Chondrocyte (in vitro differentiated cells): ENCODE data around the gene CYP46A1. TPM values are rescaled to one million over a fixed set of nuclear protein-coding genes. Genes with fewer than 3 reads are reported as not detected.

Source experiments
- DNase-seq: peaks from one replicate; pipeline ENCODE4 v3.0.0; 2021; ENCODE audit warnings: mixed read lengths, low spot score
- H3K27ac Mint-ChIP-seq: one replicate; pipeline ENCODE4 v1.8.0; 2021; ENCODE audit warnings: mild to moderate bottlenecking, moderate library complexity, mixed read lengths; ENCODE audit not compliant: unreplicated experiment
- H3K27me3 Mint-ChIP-seq: 2 replicates; pipeline ENCODE4 v1.8.0; 2021; ENCODE audit warnings: low read depth, mixed read lengths
- H3K36me3 Mint-ChIP-seq: 2 replicates; pipeline ENCODE4 v1.8.0; 2021; ENCODE audit warnings: low read depth, mixed read lengths
- H3K4me1 Mint-ChIP-seq: 2 replicates; pipeline ENCODE4 v1.8.0; 2021; ENCODE audit warnings: low read depth, mild to moderate bottlenecking, mixed read lengths
- H3K4me3 Mint-ChIP-seq: one replicate; pipeline ENCODE4 v1.8.0; 2021; ENCODE audit warnings: mild to moderate bottlenecking, moderate library complexity, mixed read lengths; ENCODE audit not compliant: unreplicated experiment
- H3K9me3 Mint-ChIP-seq: 2 replicates; pipeline ENCODE4 v1.8.0; 2021; ENCODE audit warnings: low read depth, mixed read lengths
- CTCF ChIP-seq: fragments of 200-600 bp; sonication (generic); IDR thresholded peaks from 2 replicates; pipeline ENCODE4 v1.5.0; 2021; ENCODE audit warnings: antibody characterized with exemption, mild to moderate bottlenecking, moderate library complexity
- total RNA-seq: library from RNA; stranded (reverse); gene quantifications from 3 replicates; pipeline ENCODE4 v1.2.1, GENCODE V29; 2021

Gene CYP46A1
- total RNA-seq, 1 donor from 2014 or later = 0.72 TPM

GRCh38 chr14:99679996-99680395, 4.1 kb upstream of the CYP46A1 start:
- peaks cover 1% of the 10 kb centered on the region for H3K27me3 Mint-ChIP-seq
- no peaks in the 10 kb centered on the region for H3K36me3 Mint-ChIP-seq
- H3K4me3 Mint-ChIP-seq = no peak overlapping the region
- peaks cover 10% of the 10 kb centered on the region for H3K4me1 Mint-ChIP-seq
- peaks cover 5% of the 10 kb centered on the region for H3K9me3 Mint-ChIP-seq
- no peak overlapping the region for H3K27ac Mint-ChIP-seq
- DNase-seq = no peak
- no peak for TF ChIP-seq CTCF

DNA sequence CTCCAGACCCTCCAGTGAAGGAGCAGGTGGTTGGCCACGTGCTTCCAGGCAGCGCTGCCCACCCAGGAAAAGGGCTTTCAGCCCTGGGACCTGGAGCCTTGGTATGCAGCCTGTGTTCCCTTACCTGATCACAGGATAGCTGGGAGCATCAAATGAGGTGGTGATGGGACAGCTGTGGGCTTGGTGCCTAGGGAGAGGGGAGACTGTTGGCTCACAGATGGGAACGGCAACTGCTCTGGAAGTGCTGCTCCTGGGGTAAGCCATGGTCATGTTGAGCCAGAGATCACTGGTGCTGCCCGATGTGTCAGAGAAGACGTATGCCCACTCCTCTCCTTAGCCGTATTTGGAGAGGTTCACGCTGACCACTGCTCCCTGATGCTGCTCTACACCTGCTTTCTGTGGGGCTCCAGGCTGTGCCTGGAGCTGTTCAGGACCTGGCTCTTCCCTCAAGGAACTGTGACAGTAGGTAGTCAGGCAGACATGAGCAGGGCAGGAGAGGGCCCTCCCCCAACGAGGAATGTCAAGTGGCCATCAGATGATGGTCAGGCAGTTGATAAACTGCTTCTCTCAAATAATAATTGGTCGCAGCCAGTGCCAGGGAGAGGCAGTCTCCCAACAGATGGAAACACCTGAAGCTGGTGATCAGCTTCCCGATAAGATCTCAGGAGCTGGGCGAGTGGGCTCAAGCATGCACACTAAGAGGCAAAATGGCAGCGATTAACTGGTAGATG, 2.8 kb upstream of the CYP46A1 start:
- Mint-ChIP-seq H3K4me1 (peaks cover 10% of the 10 kb centered on the region), H3K27me3 (peaks cover 6% of the 10 kb centered on the region), H3K36me3 (no peaks in the 10 kb centered on the region), H3K9me3 (peaks cover 5% of the 10 kb centered on the region), H3K4me3 (no peak overlapping the region), H3K27ac (no peak overlapping the region)
- DNase-seq = no peak
- no peak for TF ChIP-seq CTCF

DNA sequence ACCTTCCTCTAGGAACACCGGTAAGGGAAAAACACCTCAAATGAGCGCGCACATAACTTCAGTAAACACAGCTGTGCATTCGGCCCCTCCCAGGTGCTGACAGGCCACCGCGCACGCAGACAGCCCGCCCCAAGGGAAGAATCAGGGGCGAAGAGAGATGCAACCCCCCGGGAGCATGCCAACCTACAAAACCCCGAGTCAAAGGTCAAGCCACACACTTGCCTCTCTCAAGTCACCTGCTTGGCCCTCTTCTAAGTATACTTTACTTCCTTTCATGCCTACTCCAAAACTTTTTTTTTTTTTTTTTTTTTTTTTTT, 2.3 kb upstream of the CYP46A1 start:
- Mint-ChIP-seq H3K27me3 (peaks cover 6% of the 10 kb centered on the region), H3K36me3 (no peaks in the 10 kb centered on the region), H3K27ac (no peak overlapping the region), H3K4me1 (peaks cover 5% of the 10 kb centered on the region), H3K4me3 (no peak overlapping the region), H3K9me3 (peaks cover 5% of the 10 kb centered on the region)
- TF ChIP-seq CTCF = no peak
- no peak for DNase-seq

- no peak for DNase-seq
- peaks cover 5% of the 10 kb centered on the region for H3K9me3 Mint-ChIP-seq
- no peaks in the 10 kb centered on the region for H3K36me3 Mint-ChIP-seq
- peak; percentile 95 for TF ChIP-seq CTCF
- H3K4me3 Mint-ChIP-seq = peak overlapping the region; percentile 84
- peaks cover 5% of the 10 kb centered on the region for H3K4me1 Mint-ChIP-seq
- peak overlapping the region; percentile 92 for H3K27ac Mint-ChIP-seq
- H3K27me3 Mint-ChIP-seq = peaks cover 6% of the 10 kb centered on the region
Measured at GRCh38 chr14:99682809-99683618, 1.1 kb upstream of the CYP46A1 start.

- Mint-ChIP-seq H3K4me1 (peaks cover 5% of the 10 kb centered on the region), H3K4me3 (no peak overlapping the region), H3K9me3 (no peaks in the 10 kb centered on the region), H3K27ac (no peak overlapping the region), H3K36me3 (no peaks in the 10 kb centered on the region), H3K27me3 (peaks cover 9% of the 10 kb centered on the region)
- no peak for DNase-seq
- TF ChIP-seq CTCF = peak; percentile 22
Measured at GRCh38 chr14:99684410-99684934, 374 bp downstream of the CYP46A1 start.
